Nephron progenitor cell (in vitro differentiated cells): ENCODE results near the gene HECA.

Experiments
- DNase-seq: peaks from one replicate; pipeline ENCODE4 v3.0.0; 2021
- H3K27ac Mint-ChIP-seq: 2 replicates; pipeline ENCODE4 v1.8.0; 2021; ENCODE audit warnings: mild to moderate bottlenecking, moderate library complexity, mixed read lengths
- H3K27me3 Mint-ChIP-seq: 2 replicates; pipeline ENCODE4 v1.8.0; 2021; ENCODE audit warnings: mild to moderate bottlenecking, low read depth, mixed read lengths; ENCODE audit not compliant: poor library complexity
- H3K36me3 Mint-ChIP-seq: 2 replicates; pipeline ENCODE4 v1.8.0; 2021; ENCODE audit warnings: low read depth, mixed read lengths
- H3K4me1 Mint-ChIP-seq: 2 replicates; pipeline ENCODE4 v1.8.0; 2021; ENCODE audit warnings: mixed read lengths
- H3K4me3 Mint-ChIP-seq: 2 replicates; pipeline ENCODE4 v1.8.0; 2021; ENCODE audit warnings: mild to moderate bottlenecking, moderate library complexity, mixed read lengths
- H3K9me3 Mint-ChIP-seq: 2 replicates; pipeline ENCODE4 v1.8.0; 2021; ENCODE audit warnings: mild to moderate bottlenecking, moderate library complexity, mixed read lengths
- CTCF ChIP-seq: fragments of 200-600 bp; sonication (generic); IDR thresholded peaks from 2 replicates; pipeline ENCODE4 v1.5.0; 2021; ENCODE audit warnings: antibody characterized with exemption

Gene HECA

GRCh38 chr6:139161169-139161568 is 26.3 kb downstream of the HECA start:
- no peak for DNase-seq
- Mint-ChIP-seq H3K4me1 (peaks cover 31% of the 10 kb centered on the region), H3K4me3 (no peak overlapping the region), H3K9me3 (no peaks in the 10 kb centered on the region), H3K36me3 (peaks cover 13% of the 10 kb centered on the region), H3K27me3 (peaks cover 4% of the 10 kb centered on the region), H3K27ac (peak overlapping the region; percentile 88)
- no peak for TF ChIP-seq CTCF

GRCh38 chr6:139161817-139162284 is 27.0 kb downstream of the HECA start:
- no peak overlapping the region for H3K4me3 Mint-ChIP-seq
- H3K9me3 Mint-ChIP-seq = no peaks in the 10 kb centered on the region
- H3K27me3 Mint-ChIP-seq = peaks cover 4% of the 10 kb centered on the region
- H3K27ac Mint-ChIP-seq = peak overlapping the region; percentile 88
- peaks cover 31% of the 10 kb centered on the region for H3K4me1 Mint-ChIP-seq
- TF ChIP-seq CTCF = no peak
- H3K36me3 Mint-ChIP-seq = peaks cover 14% of the 10 kb centered on the region
- DNase-seq = no peak

- Mint-ChIP-seq H3K27me3 (no peaks in the 10 kb centered on the region), H3K36me3 (peaks cover 22% of the 10 kb centered on the region), H3K4me3 (no peak overlapping the region), H3K4me1 (peaks cover 31% of the 10 kb centered on the region), H3K27ac (peak overlapping the region; percentile 2), H3K9me3 (no peaks in the 10 kb centered on the region)
- TF ChIP-seq CTCF = no peak
- no peak for DNase-seq
Measured at GRCh38 chr6:139164001-139164400, 29.1 kb downstream of the HECA start.

GRCh38 chr6:139165324-139165723 is 30.4 kb downstream of the HECA start:
- no peak overlapping the region for H3K27ac Mint-ChIP-seq
- H3K27me3 Mint-ChIP-seq = no peaks in the 10 kb centered on the region
- H3K4me1 Mint-ChIP-seq = peaks cover 31% of the 10 kb centered on the region
- DNase-seq = no peak
- H3K36me3 Mint-ChIP-seq = peaks cover 32% of the 10 kb centered on the region
- no peak overlapping the region for H3K4me3 Mint-ChIP-seq
- TF ChIP-seq CTCF = no peak
- H3K9me3 Mint-ChIP-seq = no peaks in the 10 kb centered on the region

- peaks cover 25% of the 10 kb centered on the region for H3K4me1 Mint-ChIP-seq
- DNase-seq = no peak
- no peaks in the 10 kb centered on the region for H3K9me3 Mint-ChIP-seq
- H3K27ac Mint-ChIP-seq = no peak overlapping the region
- no peaks in the 10 kb centered on the region for H3K27me3 Mint-ChIP-seq
- H3K4me3 Mint-ChIP-seq = no peak overlapping the region
- TF ChIP-seq CTCF = no peak
- H3K36me3 Mint-ChIP-seq = peaks cover 42% of the 10 kb centered on the region
Measured at GRCh38 chr6:139166238-139166955, 31.5 kb downstream of the HECA start.

- Mint-ChIP-seq H3K27ac (no peak overlapping the region), H3K36me3 (peaks cover 45% of the 10 kb centered on the region), H3K27me3 (no peaks in the 10 kb centered on the region), H3K4me3 (no peak overlapping the region), H3K4me1 (peaks cover 20% of the 10 kb centered on the region), H3K9me3 (no peaks in the 10 kb centered on the region)
- TF ChIP-seq CTCF = no peak
- no peak for DNase-seq
Measured at GRCh38 chr6:139166956-139167313, 32.1 kb downstream of the HECA start.
